HPDE6-E6E7 (cell line): ENCODE measurements around the gene SEC23B.

Experiments
- DNase-seq: peaks from one replicate; pipeline ENCODE4 v3.0.0; 2011; ENCODE audit warnings: missing footprints; ENCODE audit errors: extremely low spot score

SEC23B gene

DNA sequence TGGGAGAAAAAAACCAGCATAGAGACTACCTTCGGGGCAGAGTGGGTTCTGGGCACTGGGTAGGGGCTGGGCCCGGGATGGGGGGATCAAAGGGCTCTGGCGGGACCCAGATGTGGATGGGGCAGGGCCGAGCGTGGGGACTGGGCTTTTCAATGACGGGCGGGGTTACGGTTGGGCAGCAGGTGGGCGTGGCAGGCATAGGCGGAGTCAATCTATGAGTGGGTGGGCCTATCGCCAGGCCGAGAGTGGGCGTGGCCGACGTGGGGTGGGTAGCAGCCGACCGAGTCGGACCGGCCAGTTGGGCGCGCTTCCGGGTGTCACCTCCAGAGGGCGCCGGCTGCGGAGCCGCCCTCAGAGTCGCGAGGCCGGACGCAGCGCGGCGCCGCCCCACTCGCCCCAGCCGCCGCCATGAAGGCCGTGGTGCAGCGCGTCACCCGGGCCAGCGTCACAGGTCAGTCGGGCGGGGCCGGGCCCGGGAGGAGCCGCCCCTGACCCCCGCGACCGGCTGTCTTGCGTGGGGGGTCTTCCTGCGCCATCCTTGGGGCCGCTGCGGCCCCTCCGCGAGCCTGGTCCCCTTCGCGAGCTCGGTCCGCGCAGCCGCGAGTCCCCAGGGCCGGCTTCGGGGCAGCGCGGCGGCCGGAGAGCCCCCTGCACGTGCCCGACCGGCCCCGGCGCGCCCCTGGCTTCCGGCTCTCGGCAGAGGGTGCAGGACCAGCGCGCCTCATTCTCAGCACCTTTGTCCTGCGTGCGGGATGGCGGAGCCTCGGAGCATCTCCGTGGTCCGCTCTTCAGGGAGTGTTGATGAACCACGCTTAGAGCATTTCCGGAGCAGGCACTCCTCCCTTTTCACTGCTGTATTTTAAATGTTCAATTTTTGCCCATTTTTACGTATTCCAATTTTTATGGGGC lies 80.2 kb downstream of the SEC23B start, which contains the start of gene DTD1:
DTD1 (plus strand) TSS at position 390 of the 909 bp plus-strand sequence; CDS start at position 409, 19 bp downstream.
- peak; percentile 90 for DNase-seq

DNA sequence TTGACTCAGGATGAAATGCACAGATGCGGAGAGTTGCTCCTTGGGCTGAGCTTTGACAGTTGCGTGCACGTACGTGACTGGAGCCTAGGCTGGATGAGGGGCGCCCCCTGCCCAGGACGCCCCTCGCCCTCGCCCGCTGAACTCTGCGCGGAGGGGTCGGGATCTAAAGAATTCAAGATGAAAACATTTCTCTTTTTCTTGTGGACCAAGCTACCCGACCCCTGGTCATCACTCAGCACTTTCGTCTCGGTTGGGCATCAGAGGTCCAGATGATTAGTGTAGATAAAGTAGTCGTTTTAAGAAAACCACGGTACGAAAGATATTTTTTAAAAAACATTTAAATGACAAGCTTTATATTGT lies 80.8 kb downstream of the SEC23B start:
- no peak for DNase-seq

DNA sequence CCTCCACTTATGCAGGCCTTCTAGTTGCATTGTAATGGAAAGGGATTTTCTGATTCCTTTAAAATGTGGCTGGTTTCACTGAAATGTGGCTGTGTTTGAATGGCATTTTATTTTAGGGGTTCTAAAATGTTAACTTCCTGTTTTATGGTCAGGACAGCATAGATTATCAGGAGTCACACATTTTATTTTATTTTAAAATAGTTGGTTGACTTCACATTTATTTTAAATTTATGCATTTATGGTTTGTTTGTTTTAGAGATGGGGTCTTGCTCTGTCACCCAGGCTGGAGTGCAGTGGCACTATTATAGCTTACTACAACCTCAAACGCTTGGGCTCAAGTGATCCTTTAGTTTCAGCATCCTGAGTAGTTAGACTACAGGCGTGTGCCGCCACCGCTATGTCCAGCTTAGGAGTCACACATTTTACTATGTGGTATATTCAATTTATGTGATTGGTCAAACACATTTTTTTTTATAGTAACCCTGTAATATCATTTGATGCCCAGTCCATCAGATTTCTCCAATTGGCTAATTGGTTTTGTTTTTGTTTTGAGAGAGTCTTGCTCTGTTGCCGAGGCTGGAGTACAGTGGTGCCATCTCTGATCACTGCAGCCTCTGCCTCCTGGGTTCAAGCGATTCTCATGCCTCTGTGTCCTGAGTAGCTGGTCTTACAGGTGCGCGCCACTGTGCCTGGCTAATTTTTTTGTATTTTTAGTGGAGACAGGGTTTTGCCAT lies 82.4 kb downstream of the SEC23B start:
- DNase-seq: no peak

- DNase-seq: no peak
Observed at GRCh38 chr20:18596270-18596669, 88.5 kb downstream of the SEC23B start.

- DNase-seq: no peak
Observed at GRCh38 chr20:18609741-18610140, 102.0 kb downstream of the SEC23B start.
